Subcutaneous abdominal adipose tissue (tissue), 5 donors: ENCODE data around the gene VAC14.
A peak's percentile ranks its signal among the peaks of the same experiment; 100 is the strongest.
"Not testable (repeated sequence)": the region's sequence is repeated elsewhere in the genome, so short reads cannot be mapped to it uniquely, and the experiment has no call there.

ENCODE experiments used
- H3K27ac ChIP-seq: one replicate; pipeline ENCODE4 v1.7.0; 2013; ENCODE audit warnings: low read depth, mild to moderate bottlenecking, inconsistent platforms, low read length, moderate library complexity
- H3K27me3 ChIP-seq, 5 donors: one replicate each; pipeline ENCODE4 v1.7.0; 2013; ENCODE audit warnings: low read length in 5 of 5, inconsistent platforms in 1 of 5; ENCODE audit not compliant: control insufficient read depth in 5 of 5, insufficient read depth in 4 of 5
- H3K36me3 ChIP-seq, 5 donors: one replicate each; pipeline ENCODE4 v1.7.0; 2013; ENCODE audit warnings: low read length in 5 of 5; ENCODE audit not compliant: control insufficient read depth in 5 of 5, insufficient read depth in 5 of 5
- H3K4me1 ChIP-seq, 5 donors: one replicate each; pipeline ENCODE4 v1.7.0; 2013; ENCODE audit warnings: low read length in 5 of 5, mild to moderate bottlenecking in 3 of 5, moderate library complexity in 1 of 5; ENCODE audit not compliant: control insufficient read depth in 5 of 5, insufficient read depth in 5 of 5
- H3K4me3 ChIP-seq, 5 donors: one replicate each; pipeline ENCODE4 v1.7.0; 2013; ENCODE audit warnings: low read length in 5 of 5, low read depth in 1 of 5
- H3K9ac ChIP-seq, 5 donors: one replicate each; pipeline ENCODE4 v1.7.0; 2013; ENCODE audit warnings: low read length in 5 of 5, mild to moderate bottlenecking in 4 of 5, moderate library complexity in 3 of 5
- H3K9me3 ChIP-seq, 5 donors: one replicate each; pipeline ENCODE4 v1.7.0; 2013; ENCODE audit warnings: low read length in 5 of 5; ENCODE audit not compliant: control insufficient read depth in 5 of 5
- donor health status: healthy.
- donor health status: healthy.
- donor health status: healthy.
- donor health status: healthy.
- donor health status: healthy.

The VAC14 gene

GRCh38 chr16:70800781-70801480, at the start of gene VAC14:
VAC14 (minus strand) TSS chr16:70801158; CDS start chr16:70800900, 258 bp downstream.
- H3K9me3 ChIP-seq = peaks cover 3 to 14% (median 9%) of the 10 kb centered on the region in 5 donors
- peaks cover 4 to 26% (median 22%) of the 10 kb centered on the region in 5 donors for H3K4me1 ChIP-seq
- H3K36me3 ChIP-seq = peaks cover 0 to 10% (median 7%) of the 10 kb centered on the region in 5 donors
- H3K4me3 ChIP-seq = peak within 1 kb of the TSS; percentile 90 to 98 (median 93)
- H3K27me3 ChIP-seq = peaks cover 0 to 4% (median 0%) of the 10 kb centered on the region in 5 donors
- peak within 1 kb of the TSS; percentile 30 for H3K27ac ChIP-seq
- peak within 1 kb of the TSS; percentile 88 to 95 (median 92) for H3K9ac ChIP-seq

- not testable (repeated sequence) for H3K9ac ChIP-seq, H3K4me3 ChIP-seq, H3K4me1 ChIP-seq, H3K36me3 ChIP-seq, H3K9me3 ChIP-seq, H3K27me3 ChIP-seq, H3K27ac ChIP-seq
These were observed 22.6 kb upstream of the VAC14 start for GRCh38 chr16:70823498-70824118.

GRCh38 chr16:70822734-70823133, 21.8 kb upstream of the VAC14 start:
- H3K4me3 ChIP-seq, H3K9ac ChIP-seq, H3K27me3 ChIP-seq, H3K27ac ChIP-seq, H3K9me3 ChIP-seq, H3K36me3 ChIP-seq, H3K4me1 ChIP-seq: not testable (repeated sequence)

GRCh38 chr16:70818088-70818487, 17.1 kb upstream of the VAC14 start:
- not testable (repeated sequence) for H3K9ac ChIP-seq, H3K4me1 ChIP-seq, H3K27me3 ChIP-seq, H3K4me3 ChIP-seq, H3K9me3 ChIP-seq, H3K27ac ChIP-seq, H3K36me3 ChIP-seq

- peaks cover 4 to 24% (median 6%) of the 10 kb centered on the region in 5 donors for H3K27me3 ChIP-seq
- H3K36me3 ChIP-seq = no peaks in the 10 kb centered on the region
- no peak overlapping the region for H3K9ac ChIP-seq
- no peaks in the 10 kb centered on the region for H3K4me1 ChIP-seq
- H3K4me3 ChIP-seq = no peak overlapping the region
- H3K9me3 ChIP-seq = peaks cover 0 to 3% (median under 1%) of the 10 kb centered on the region in 5 donors
- no peak overlapping the region for H3K27ac ChIP-seq
These were observed 8.6 kb upstream of the VAC14 start for GRCh38 chr16:70809392-70810060.

- no peak overlapping the region for H3K27ac ChIP-seq
- H3K9me3 ChIP-seq = peaks cover 3 to 14% (median 9%) of the 10 kb centered on the region in 5 donors
- H3K4me3 ChIP-seq = no peak overlapping the region
- H3K4me1 ChIP-seq = no peaks in the 10 kb centered on the region
- peaks cover 4 to 24% (median 6%) of the 10 kb centered on the region in 5 donors for H3K27me3 ChIP-seq
- no peaks in the 10 kb centered on the region for H3K36me3 ChIP-seq
- H3K9ac ChIP-seq = no peak overlapping the region
These were observed 7.4 kb upstream of the VAC14 start for GRCh38 chr16:70808371-70808770.

GRCh38 chr16:70805787-70806186, 4.8 kb upstream of the VAC14 start:
- peaks cover 3 to 14% (median 9%) of the 10 kb centered on the region in 5 donors for H3K9me3 ChIP-seq
- peaks cover 0 to 6% (median 5%) of the 10 kb centered on the region in 5 donors for H3K4me1 ChIP-seq
- H3K27ac ChIP-seq = no peak overlapping the region
- H3K9ac ChIP-seq = no peak overlapping the region
- H3K4me3 ChIP-seq = no peak overlapping the region
- H3K27me3 ChIP-seq = peaks cover 4 to 24% (median 6%) of the 10 kb centered on the region in 5 donors
- H3K36me3 ChIP-seq = no peaks in the 10 kb centered on the region

GRCh38 chr16:70805380-70805779, 4.4 kb upstream of the VAC14 start:
- no peak overlapping the region for H3K27ac ChIP-seq
- peaks cover 3 to 14% (median 9%) of the 10 kb centered on the region in 5 donors for H3K9me3 ChIP-seq
- peaks cover under 1 to 9% (median 8%) of the 10 kb centered on the region in 5 donors for H3K4me1 ChIP-seq
- H3K4me3 ChIP-seq = no peak overlapping the region
- peaks cover 4 to 24% (median 6%) of the 10 kb centered on the region in 5 donors for H3K27me3 ChIP-seq
- no peak overlapping the region for H3K9ac ChIP-seq
- no peaks in the 10 kb centered on the region for H3K36me3 ChIP-seq

- no peak overlapping the region for H3K27ac ChIP-seq
- H3K36me3 ChIP-seq = no peaks in the 10 kb centered on the region
- H3K27me3 ChIP-seq = peaks cover 2 to 20% (median 5%) of the 10 kb centered on the region in 5 donors
- peaks cover 4 to 15% (median 15%) of the 10 kb centered on the region in 5 donors for H3K4me1 ChIP-seq
- H3K9ac ChIP-seq = no peak overlapping the region
- H3K4me3 ChIP-seq = no peak overlapping the region
- peaks cover 3 to 14% (median 9%) of the 10 kb centered on the region in 5 donors for H3K9me3 ChIP-seq
These were observed 3.8 kb upstream of the VAC14 start for GRCh38 chr16:70804734-70805169.
